K562 (cell line): ENCODE data around the gene MS4A8. TPM values are rescaled to one million over a fixed set of nuclear protein-coding genes. Genes with fewer than 3 reads are reported as not detected.

Experiments
- ATAC-seq: fragments of 200-7000 bp; cut with Tn5 transposase; 3 replicates; pipeline ENCODE4 v1.9.1; 2020; ENCODE audit warnings: moderate library complexity
- BruUV-seq: library from RNA; stranded (reverse); fragments of 400-500 nt; replicated peaks from 2 replicates; lab custom pipeline; 2021; lab: Mats Ljungman, UMichigan
- CTCF ChIA-PET: fragments of 300-600 bp; formaldehyde crosslinking; extraction: SDS; loops from one replicate; lab custom pipeline; 2021; ENCODE audit warnings: low intra/inter-chr PET ratio; lab: Yijun Ruan, JAX
- POLR2A ChIA-PET: fragments of 300-600, 350-650 bp; sonication (Branson Sonifier 250); formaldehyde crosslinking; extraction: SDS; loops from one replicate; lab custom pipeline; 2021; ENCODE audit warnings: antibody characterized with exemption, inconsistent platforms; lab: Yijun Ruan, JAX
- DNase-seq, 4 experiments: peaks; one replicate each; pipeline versions ENCODE4 v3.0.0 to v3.0.0-alpha.2; 2011 to 2018; ENCODE audit warnings: low spot score in 3 of 4, mixed read lengths in 3 of 4; ENCODE audit errors: extremely low read depth in 1 of 4
- FAIRE-seq: peaks from 2 replicates; lab custom pipeline; 2011; peaks lifted over from hg19 to GRCh38; lab: Jason Lieb, UNC
- H2AFZ ChIP-seq: 2 replicates; pipeline ENCODE4 v1.6.0; 2011; ENCODE audit warnings: low read depth, low read length, control low read depth, inconsistent platforms
- H3K27ac ChIP-seq: fragments of 200-600 bp; 3 replicates; pipeline ENCODE4 v1.8.0; 2011; ENCODE audit warnings: low read depth, mild to moderate bottlenecking, control low read depth, inconsistent platforms, low read length, moderate library complexity, mixed read lengths; ENCODE audit errors: extremely low read depth
- H3K27me3 ChIP-seq, 2 experiments: fragments of 300-600 bp in 1 of 2; 2 replicates in 1 of 2; 3 replicates in 1 of 2; pipeline versions ENCODE4 v1.6.0 to v1.8.0; 2011; ENCODE audit warnings: inconsistent platforms in 2 of 2, low read length in 2 of 2, mild to moderate bottlenecking in 1 of 2, mixed read lengths in 1 of 2, moderate library complexity in 1 of 2; ENCODE audit not compliant: control insufficient read depth in 2 of 2, insufficient read depth in 2 of 2
- H3K36me3 ChIP-seq: fragments of 300-600 bp; 3 replicates; pipeline ENCODE4 v1.8.0; 2011; ENCODE audit warnings: mild to moderate bottlenecking, low read length, inconsistent platforms; ENCODE audit not compliant: control insufficient read depth, insufficient read depth
- H3K4me1 ChIP-seq, 2 experiments: fragments of 200-600 bp in 1 of 2; replicated peaks in 1 of 2; 2 replicates in 1 of 2; 3 replicates in 1 of 2; pipeline versions ENCODE4 v1.5.1 to v1.8.0; 2011; ENCODE audit warnings: inconsistent platforms in 2 of 2, low read length in 2 of 2, mild to moderate bottlenecking in 1 of 2, mixed read lengths in 1 of 2, moderate library complexity in 1 of 2; ENCODE audit not compliant: control insufficient read depth in 2 of 2, insufficient read depth in 2 of 2
- H3K4me2 ChIP-seq: 2 replicates; pipeline ENCODE4 v1.6.1; 2011; ENCODE audit warnings: low read length, control low read depth, inconsistent platforms, mixed read lengths; ENCODE audit not compliant: insufficient read depth
- H3K4me3 ChIP-seq: fragments of 200-600 bp; sonication (generic), shearing (Covaris generic); 2 replicates; pipeline ENCODE4 v1.5.1; 2016; ENCODE audit warnings: control low read depth, inconsistent platforms
- H3K79me2 ChIP-seq: fragments of 200-600 bp; 3 replicates; pipeline ENCODE4 v1.8.0; 2011; ENCODE audit warnings: low read length, inconsistent platforms; ENCODE audit not compliant: control insufficient read depth, insufficient read depth
- H3K9ac ChIP-seq, 2 experiments: 2 replicates each; pipeline versions ENCODE4 v1.6.0 to v1.6.1; 2011; ENCODE audit warnings: low read depth in 2 of 2, low read length in 2 of 2, control low read depth in 1 of 2, inconsistent platforms in 1 of 2, mild to moderate bottlenecking in 1 of 2, mixed read lengths in 1 of 2; ENCODE audit not compliant: insufficient read depth in 1 of 2
- H3K9me1 ChIP-seq: one replicate; pipeline ENCODE4 v1.6.0; 2011; ENCODE audit warnings: inconsistent platforms, mild to moderate bottlenecking, low read length, moderate library complexity; ENCODE audit not compliant: control insufficient read depth, insufficient read depth
- H3K9me3 ChIP-seq: replicated peaks from 2 replicates; pipeline ENCODE4 v1.5.1; 2011; ENCODE audit warnings: low read depth, low read length, inconsistent platforms; ENCODE audit not compliant: control insufficient read depth, insufficient read depth
- H4K20me1 ChIP-seq: replicated peaks from 2 replicates; pipeline ENCODE4 v1.6.1; 2011; ENCODE audit warnings: low read length, inconsistent platforms, mixed read lengths; ENCODE audit not compliant: control insufficient read depth, insufficient read depth
- ESRRB ChIP-seq: fragments of 250-450 bp; sonication (Bioruptor Pico); IDR thresholded peaks from 2 replicates; pipeline ENCODE4 v1.5.0; 2020; ENCODE audit warnings: mild to moderate bottlenecking, moderate library complexity, borderline replicate concordance
- GTF2E2 ChIP-seq: fragments of 200-800 bp; sonication (Bioruptor generic); IDR thresholded peaks from 2 replicates; pipeline ENCODE4 v1.6.1; 2016; ENCODE audit warnings: missing genetic modification characterization, missing compliant biosample characterization
- MBD2 ChIP-seq: sonication (generic); IDR thresholded peaks from 2 replicates; pipeline ENCODE4 v1.6.1; 2016; ENCODE audit warnings: low read depth, borderline replicate concordance
- ZC3H11A ChIP-seq: IDR thresholded peaks from 2 replicates; pipeline ENCODE4 v1.6.1; 2012; ENCODE audit warnings: low read depth, low read length, improper control_type of control experiment
- ZNF431 ChIP-seq: sonication (generic); formaldehyde crosslinking; IDR thresholded peaks from 2 replicates; pipeline ENCODE4 v1.8.0; 2022; ENCODE audit warnings: mild to moderate bottlenecking, missing genetic modification reagents
- WGBS: fragments of 100-300 bp; shearing (Covaris generic); methylation state at CpG from one replicate; pipeline ENCODE4 v1.1.6; 2016; ENCODE audit warnings: low coverage, mixed read lengths; ENCODE audit not compliant: insufficient coverage; ENCODE audit errors: missing lambda C conversion rate; 5-methylcytosine and 5-hydroxymethylcytosine counted together
- in situ Hi-C: fragments of 300-500 bp; cut with MboI; formaldehyde crosslinking; loops from 4 replicates; pipeline ENCODE4 v1.15.0; 2018; ENCODE audit warnings: inconsistent platforms, mixed read lengths
- intact Hi-C: fragments of 100-400 bp; cut with micrococcal nuclease; formaldehyde crosslinking; loops from 2 replicates; pipeline ENCODE4 v1.14.2; 2022
- polyA plus RNA-seq, 8 experiments: library from polyadenylated mRNA; depleted of rRNA in 4 of 8; stranded (reverse) in 5 of 8; unstranded in 3 of 8; fragments of >200 nt; fragmentation: Nextera tagmentation in 2 of 8; fragmentation: Illumina TruSeq in 1 of 8; extraction: Ambion mirVana in 2 of 8; extraction: Trizol in 1 of 8; gene quantifications; 2 replicates each; pipeline versions ENCODE4 v1.2.1 to v1.2.3, GENCODE V29; 2011 to 2014; ENCODE audit warnings: inconsistent platforms in 1 of 8, missing spikeins in 1 of 8
- total RNA-seq, 7 experiments: library from RNA; depleted of rRNA in 6 of 7; stranded (reverse); fragments of >200 nt in 6 of 7; fragmentation: Illumina TruSeq in 2 of 7; extraction: Trizol in 2 of 7; gene quantifications; 2 replicates each; pipeline versions ENCODE4 v1.2.1 to v1.2.3, GENCODE V29; 2011 to 2021; ENCODE audit warnings: low replicate concordance in 1 of 7
- TF ChIP-seq, protein P1 (sequence below): fragments of 250-450 bp; sonication (Bioruptor Pico); IDR thresholded peaks from 2 replicates; pipeline ENCODE4 v1.4.0; 2020

MS4A8 gene
- total and polyA plus RNA-seq, 9 of the 15 experiments (the other 6 are each of a cell fraction or from before 2014, with no cell fraction given), result not detected

DNA sequence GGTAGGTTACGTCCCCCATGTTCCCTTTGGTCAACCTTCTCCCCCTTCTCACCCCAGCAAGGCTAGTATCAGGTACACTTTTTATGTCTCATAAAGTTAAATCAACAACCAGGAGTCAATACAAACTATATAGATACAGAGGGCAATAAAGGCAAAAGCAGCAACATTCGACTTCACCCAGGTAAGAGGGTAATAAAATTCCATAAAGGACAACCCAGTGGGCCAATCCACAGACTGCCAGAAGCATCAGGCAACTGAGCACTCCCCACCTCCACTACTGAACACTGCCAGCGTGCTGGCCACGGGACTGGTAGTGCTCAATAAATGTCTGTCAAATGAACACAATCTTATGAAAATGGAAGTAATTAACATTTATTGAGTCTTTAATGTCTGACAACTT is 20.0 kb downstream of the MS4A8 start:
- H3K36me3 ChIP-seq, result no peaks in the 10 kb centered on the region
- H3K27ac ChIP-seq, result no peak overlapping the region
- no peaks in the 10 kb centered on the region for H3K79me2 ChIP-seq
- no TSS peak for BruUV-seq
- FAIRE-seq (no peak), ATAC-seq (no peak), DNase-seq (no peak)
- intact Hi-C loops, result no loop called here
- no peaks in the 10 kb centered on the region for H3K4me1 ChIP-seq
- no peaks in the 10 kb centered on the region for H3K9me3 ChIP-seq
- H3K4me2 ChIP-seq, result no peak overlapping the region
- in situ Hi-C loops, result no loop called here
- no peak overlapping the region for H3K9ac ChIP-seq
- 0% methylated on average over 4 of the region's 4 CpGs for WGBS
- H3K4me3 ChIP-seq, result no peak overlapping the region
- H2AFZ ChIP-seq, result no peak overlapping the region
- CTCF ChIA-PET, result no interaction called here
- H3K27me3 ChIP-seq, result peaks cover 19 to 32% of the 10 kb centered on the region in 2 experiments
- H3K9me1 ChIP-seq, result no peaks in the 10 kb centered on the region
- no peak for TF ChIP-seq ESRRB (CRISPR knock-in tag)
- TF ChIP-seq, protein P1, sequence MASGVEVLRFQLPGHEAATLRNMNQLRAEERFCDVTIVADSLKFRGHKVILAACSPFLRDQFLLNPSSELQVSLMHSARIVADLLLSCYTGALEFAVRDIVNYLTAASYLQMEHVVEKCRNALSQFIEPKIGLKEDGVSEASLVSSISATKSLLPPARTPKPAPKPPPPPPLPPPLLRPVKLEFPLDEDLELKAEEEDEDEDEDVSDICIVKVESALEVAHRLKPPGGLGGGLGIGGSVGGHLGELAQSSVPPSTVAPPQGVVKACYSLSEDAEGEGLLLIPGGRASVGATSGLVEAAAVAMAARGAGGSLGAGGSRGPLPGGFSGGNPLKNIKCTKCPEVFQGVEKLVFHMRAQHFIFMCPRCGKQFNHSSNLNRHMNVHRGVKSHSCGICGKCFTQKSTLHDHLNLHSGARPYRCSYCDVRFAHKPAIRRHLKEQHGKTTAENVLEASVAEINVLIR (CRISPR knock-in tag), result no peak
- no peak for TF ChIP-seq MBD2
- no peak for TF ChIP-seq GTF2E2 (tag)
- no peak for TF ChIP-seq ZC3H11A
- no peak for TF ChIP-seq ZNF431 (CRISPR knock-in tag)
- no peaks in the 10 kb centered on the region for H4K20me1 ChIP-seq
- POLR2A ChIA-PET, result no interaction called here
